IPS DF 19.7 (cell line): ENCODE measurements around the gene BSN.

ENCODE experiments used
- DNase-seq: peaks from one replicate; pipeline ENCODE4 v3.0.0-alpha.2; 2013; ENCODE audit warnings: low read depth, low spot score

Gene BSN

GRCh38 chr3:49627634-49628033 is 73.4 kb downstream of the BSN start:
- DNase-seq, result no peak

GRCh38 chr3:49628249-49628648 is 74.0 kb downstream of the BSN start:
- DNase-seq, result no peak

- no peak for DNase-seq
Observed at GRCh38 chr3:49629451-49629850, 75.2 kb downstream of the BSN start.

- no peak for DNase-seq
Observed at GRCh38 chr3:49629866-49630265, 75.6 kb downstream of the BSN start.

GRCh38 chr3:49630784-49631183 is 76.5 kb downstream of the BSN start:
- no peak for DNase-seq

- DNase-seq, result no peak
Observed at GRCh38 chr3:49634736-49635135, 80.5 kb downstream of the BSN start.

- DNase-seq, result no peak
Observed at GRCh38 chr3:49636883-49637609, 82.8 kb downstream of the BSN start.

GRCh38 chr3:49638445-49638844 is 84.2 kb downstream of the BSN start:
- DNase-seq, result no peak

- DNase-seq, result no peak
Observed at GRCh38 chr3:49639551-49639950, 85.3 kb downstream of the BSN start.

- no peak for DNase-seq
Observed at GRCh38 chr3:49641292-49641691, 87.0 kb downstream of the BSN start.

- DNase-seq, result no peak
Observed at GRCh38 chr3:49641921-49642707, 87.8 kb downstream of the BSN start.

GRCh38 chr3:49642708-49643145 is 88.5 kb downstream of the BSN start:
- no peak for DNase-seq

- DNase-seq, result no peak
Observed at GRCh38 chr3:49644684-49645083, 90.4 kb downstream of the BSN start.

GRCh38 chr3:49646236-49646635 is 92.0 kb downstream of the BSN start:
- no peak for DNase-seq

- no peak for DNase-seq
Observed at GRCh38 chr3:49647741-49648140, 93.5 kb downstream of the BSN start.

GRCh38 chr3:49648354-49649019 is 94.2 kb downstream of the BSN start:
- no peak for DNase-seq

- DNase-seq, result no peak
Observed at GRCh38 chr3:49649576-49649975, 95.3 kb downstream of the BSN start.

- DNase-seq, result no peak
Observed at GRCh38 chr3:49650177-49650576, 95.9 kb downstream of the BSN start.

GRCh38 chr3:49650637-49651036 is 96.4 kb downstream of the BSN start:
- DNase-seq, result no peak

GRCh38 chr3:49652218-49652902 is 98.1 kb downstream of the BSN start:
- DNase-seq, result no peak

- no peak for DNase-seq
Observed at GRCh38 chr3:49652903-49653415, 98.7 kb downstream of the BSN start.

GRCh38 chr3:49653621-49654020 is 99.3 kb downstream of the BSN start:
- no peak for DNase-seq
